ENCODE data around the gene RUBCNL. TPM values are rescaled to one million over a fixed set of nuclear protein-coding genes. Genes with fewer than 3 reads are reported as not detected.
A peak's percentile ranks its signal among the peaks of the same experiment; 100 is the strongest.

RUBCNL gene
- total RNA-seq, 1 experiment from 2014 or later = not detected

- Histone ChIP-seq H3K27ac (ENCODE audit: low read length) (no peak overlapping the region), H3K36me3 (ENCODE audit: low read depth, low read length) (no peaks in the 10 kb centered on the region), H3K9me2 (replicated peaks; ENCODE audit: low read length) (no peaks in the 10 kb centered on the region), H3K9ac (ENCODE audit: low read length) (no peak overlapping the region), H3K9me3 (ENCODE audit: low read length) (no peaks in the 10 kb centered on the region), H3K4me2 (ENCODE audit: low read length) (no peak overlapping the region), H3K27me3 (ENCODE audit: low read length) (no peaks in the 10 kb centered on the region), H2AFZ (ENCODE audit: low read length) (no peak overlapping the region), H3K4me1 (ENCODE audit: insufficient read depth, low read length) (peaks cover 6% of the 10 kb centered on the region), H3K79me2 (ENCODE audit: low read length) (no peaks in the 10 kb centered on the region), H4K20me1 (ENCODE audit: low read length) (no peaks in the 10 kb centered on the region), H3F3A (ENCODE audit: low read length, unreplicated experiment) (no peaks in the 10 kb centered on the region), H3K4me3 (ENCODE audit: low read length) (no peak overlapping the region)
- DNase-seq = no peak
- ChIA-PET POLR2A (ENCODE audit: unreplicated experiment) (interaction anchor here (0.6 kb wide), 1 partner anchor 743 kb away, joined by 3 read pairs; no protein-coding TSS in a partner anchor), CTCF (interaction anchor here (0.5 kb wide), 1 partner anchor 177 kb away, joined by 3 read pairs; no protein-coding TSS in a partner anchor)
- ATAC-seq = no peak
- no TSS peak for BruUV-seq (replicated peaks)
- TF ChIP-seq, protein P1, sequence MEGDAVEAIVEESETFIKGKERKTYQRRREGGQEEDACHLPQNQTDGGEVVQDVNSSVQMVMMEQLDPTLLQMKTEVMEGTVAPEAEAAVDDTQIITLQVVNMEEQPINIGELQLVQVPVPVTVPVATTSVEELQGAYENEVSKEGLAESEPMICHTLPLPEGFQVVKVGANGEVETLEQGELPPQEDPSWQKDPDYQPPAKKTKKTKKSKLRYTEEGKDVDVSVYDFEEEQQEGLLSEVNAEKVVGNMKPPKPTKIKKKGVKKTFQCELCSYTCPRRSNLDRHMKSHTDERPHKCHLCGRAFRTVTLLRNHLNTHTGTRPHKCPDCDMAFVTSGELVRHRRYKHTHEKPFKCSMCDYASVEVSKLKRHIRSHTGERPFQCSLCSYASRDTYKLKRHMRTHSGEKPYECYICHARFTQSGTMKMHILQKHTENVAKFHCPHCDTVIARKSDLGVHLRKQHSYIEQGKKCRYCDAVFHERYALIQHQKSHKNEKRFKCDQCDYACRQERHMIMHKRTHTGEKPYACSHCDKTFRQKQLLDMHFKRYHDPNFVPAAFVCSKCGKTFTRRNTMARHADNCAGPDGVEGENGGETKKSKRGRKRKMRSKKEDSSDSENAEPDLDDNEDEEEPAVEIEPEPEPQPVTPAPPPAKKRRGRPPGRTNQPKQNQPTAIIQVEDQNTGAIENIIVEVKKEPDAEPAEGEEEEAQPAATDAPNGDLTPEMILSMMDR (conservative IDR thresholded peaks at IDR 0.05; ENCODE audit: low read depth, low read length) = no peak
- TF ChIP-seq EZH2 (IDR thresholded peaks at IDR 0.05; ENCODE audit: low read length, unreplicated experiment) (no peak), EZH2phosphoT487 (IDR thresholded peaks at IDR 0.05; ENCODE audit: borderline replicate concordance, low read length) (no peak)
- intact Hi-C loops (cut with micrococcal nuclease) = no loop called here
Measured at GRCh38 chr13:46345398-46345797, 41.7 kb downstream of the RUBCNL start.

DNA sequence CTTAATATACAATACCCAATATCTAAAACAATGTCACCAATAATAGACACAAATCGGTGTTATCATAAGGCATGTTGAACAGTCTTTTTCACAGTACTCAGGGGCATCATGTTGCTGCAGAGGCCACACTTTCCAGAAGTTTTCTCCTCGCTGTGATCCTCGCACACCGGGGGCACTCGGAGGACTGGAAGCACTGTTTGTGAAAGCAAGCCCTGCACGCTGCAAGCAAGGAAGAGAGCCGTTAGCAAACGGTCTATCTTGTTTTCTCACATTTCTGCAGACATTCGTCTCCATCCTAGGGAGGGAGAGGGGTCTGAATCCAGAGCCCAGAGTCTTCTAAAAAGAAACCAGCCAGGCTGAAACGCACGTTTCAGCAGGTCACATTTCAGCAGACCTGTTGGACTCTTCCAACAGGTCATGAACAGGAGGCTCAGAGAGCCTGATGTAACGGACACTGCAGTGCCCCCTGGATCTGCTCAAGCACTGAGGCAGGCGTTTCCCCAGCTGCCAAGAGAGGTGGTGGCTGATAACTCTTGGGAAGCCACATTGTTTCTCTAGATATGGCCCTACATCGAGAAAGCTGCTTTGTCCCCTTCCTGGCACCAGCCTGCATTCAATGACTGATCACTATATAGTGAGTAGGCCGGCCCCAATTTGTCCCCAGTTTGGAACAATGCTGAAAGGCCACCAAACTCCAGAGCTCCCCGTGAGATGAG lies 43.6 kb downstream of the RUBCNL start:
- DNase-seq = no peak
- H3K36me3 ChIP-seq (ENCODE audit: low read depth, low read length) = no peaks in the 10 kb centered on the region
- no peaks in the 10 kb centered on the region for H3F3A ChIP-seq (ENCODE audit: low read length, unreplicated experiment)
- H3K27ac ChIP-seq (ENCODE audit: low read length) = no peak overlapping the region
- no peak overlapping the region for H3K4me2 ChIP-seq (ENCODE audit: low read length)
- TF ChIP-seq EZH2phosphoT487 (IDR thresholded peaks at IDR 0.05; ENCODE audit: borderline replicate concordance, low read length) = no peak
- TF ChIP-seq EZH2 (IDR thresholded peaks at IDR 0.05; ENCODE audit: low read length, unreplicated experiment) = no peak
- TF ChIP-seq, protein P1 (conservative IDR thresholded peaks at IDR 0.05; ENCODE audit: low read depth, low read length) = no peak
- no peaks in the 10 kb centered on the region for H3K79me2 ChIP-seq (ENCODE audit: low read length)
- ChIA-PET CTCF (no interaction called here), POLR2A (ENCODE audit: unreplicated experiment) (no interaction called here)
- no peaks in the 10 kb centered on the region for H4K20me1 ChIP-seq (ENCODE audit: low read length)
- no peaks in the 10 kb centered on the region for H3K9me2 ChIP-seq (replicated peaks; ENCODE audit: low read length)
- H2AFZ ChIP-seq (ENCODE audit: low read length) = no peak overlapping the region
- intact Hi-C loops (cut with micrococcal nuclease) = no loop called here
- no peak overlapping the region for H3K9ac ChIP-seq (ENCODE audit: low read length)
- peaks cover 13% of the 10 kb centered on the region for H3K4me1 ChIP-seq (ENCODE audit: insufficient read depth, low read length)
- H3K9me3 ChIP-seq (ENCODE audit: low read length) = no peaks in the 10 kb centered on the region
- H3K4me3 ChIP-seq (ENCODE audit: low read length) = no peak overlapping the region
- H3K27me3 ChIP-seq (ENCODE audit: low read length) = no peaks in the 10 kb centered on the region
- no TSS peak for BruUV-seq (replicated peaks)
- no peak for ATAC-seq

DNA sequence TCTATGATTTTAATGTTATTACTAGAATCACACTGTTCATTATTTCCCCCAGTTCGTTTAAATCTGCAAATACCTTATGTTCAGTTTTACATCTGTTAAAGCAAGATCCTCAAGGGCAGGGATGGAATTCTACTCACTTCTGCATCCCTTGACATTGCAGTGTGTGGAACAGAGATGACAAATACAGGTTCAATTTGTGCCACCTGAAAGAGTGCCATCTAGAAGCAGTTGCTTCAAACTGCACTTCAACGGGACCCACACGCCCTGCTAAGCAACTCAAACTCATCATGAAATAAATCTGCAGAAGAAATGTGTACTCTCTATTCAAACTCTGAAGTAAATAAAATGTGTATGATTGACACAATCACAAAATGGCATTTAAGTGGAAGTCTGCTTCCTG lies 44.5 kb downstream of the RUBCNL start:
- H3K4me3 ChIP-seq (ENCODE audit: low read length) = no peak overlapping the region
- H3K27me3 ChIP-seq (ENCODE audit: low read length) = no peaks in the 10 kb centered on the region
- no peaks in the 10 kb centered on the region for H3K9me3 ChIP-seq (ENCODE audit: low read length)
- ATAC-seq = no peak; the same call in 1 of the 2 replicates
- TF ChIP-seq EZH2phosphoT487 (IDR thresholded peaks at IDR 0.05; ENCODE audit: borderline replicate concordance, low read length) = no peak
- TF ChIP-seq, protein P1 (conservative IDR thresholded peaks at IDR 0.05; ENCODE audit: low read depth, low read length) = peak; percentile 34; the same call in 1 of the 2 replicates
- H3K9ac ChIP-seq (ENCODE audit: low read length) = no peak overlapping the region
- no TSS peak for BruUV-seq (replicated peaks)
- ChIA-PET POLR2A (ENCODE audit: unreplicated experiment) (no interaction called here), CTCF (no interaction called here)
- peaks cover 13% of the 10 kb centered on the region for H3K4me1 ChIP-seq (ENCODE audit: insufficient read depth, low read length)
- H3F3A ChIP-seq (ENCODE audit: low read length, unreplicated experiment) = no peaks in the 10 kb centered on the region
- H3K4me2 ChIP-seq (ENCODE audit: low read length) = no peak overlapping the region
- no peaks in the 10 kb centered on the region for H4K20me1 ChIP-seq (ENCODE audit: low read length)
- intact Hi-C loops (cut with micrococcal nuclease) = no loop called here
- no peaks in the 10 kb centered on the region for H3K9me2 ChIP-seq (replicated peaks; ENCODE audit: low read length)
- H2AFZ ChIP-seq (ENCODE audit: low read length) = no peak overlapping the region
- DNase-seq = no peak
- no peaks in the 10 kb centered on the region for H3K79me2 ChIP-seq (ENCODE audit: low read length)
- no peak overlapping the region for H3K27ac ChIP-seq (ENCODE audit: low read length)
- H3K36me3 ChIP-seq (ENCODE audit: low read depth, low read length) = no peaks in the 10 kb centered on the region

Measured in PC-3 (cell line).